SH-SY5Y (cell line): ENCODE results near the gene FDCSP.

Experiments
- GATA2 ChIP-seq: IDR thresholded peaks from 2 replicates; pipeline ENCODE4 v1.6.1; 2011; ENCODE audit warnings: mild to moderate bottlenecking, low read depth, low read length
- GATA3 ChIP-seq: IDR thresholded peaks from 2 replicates; pipeline ENCODE4 v1.6.1; 2011; ENCODE audit warnings: low read depth, mild to moderate bottlenecking, low read length, moderate library complexity

DNA sequence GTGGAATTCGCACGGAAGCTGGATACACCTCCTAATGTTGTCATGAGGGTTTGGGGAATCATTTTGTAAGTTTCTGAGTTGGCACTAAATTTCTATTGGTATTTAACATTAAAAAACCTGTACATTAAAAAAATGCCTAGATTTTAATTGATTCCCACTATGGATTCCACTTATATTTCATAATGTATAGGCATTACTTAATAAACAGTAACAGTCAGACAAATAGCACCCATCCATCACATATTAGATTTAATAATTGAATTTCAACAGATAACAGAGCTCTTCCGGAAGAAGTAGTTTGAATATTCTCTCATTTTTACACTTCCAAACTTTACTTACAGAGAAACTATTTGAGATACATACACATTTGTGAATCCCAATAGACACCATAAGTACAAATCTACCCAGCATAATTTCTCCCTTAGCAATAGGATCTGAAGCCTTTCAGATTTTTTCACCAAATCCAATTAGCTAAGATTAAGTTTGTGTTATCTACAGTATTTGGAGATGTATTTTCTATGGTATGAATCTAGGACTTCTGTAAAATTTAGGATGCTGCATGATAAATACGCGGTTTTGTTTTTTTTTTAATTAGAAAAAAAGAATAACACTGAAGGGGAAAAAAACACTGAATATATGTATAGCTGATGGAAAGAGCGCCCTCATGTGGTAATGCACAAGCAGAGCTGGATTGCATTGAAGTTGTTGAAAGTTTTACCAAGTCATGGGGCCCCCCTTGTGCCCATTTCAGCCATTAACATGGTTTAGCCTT, 42.6 kb upstream of the FDCSP start:
- TF ChIP-seq GATA2: no peak
- no peak for TF ChIP-seq GATA3
